Caki2 (cell line): Measurements from ENCODE around the gene RAB3IP. TPM values are rescaled to one million over a fixed set of nuclear protein-coding genes. Genes with fewer than 3 reads are reported as not detected.
"Not testable (repeated sequence)": the region's sequence is repeated elsewhere in the genome, so short reads cannot be mapped to it uniquely, and the experiment has no call there.

Source experiments
- DNase-seq: peaks from one replicate; pipeline ENCODE4 v3.0.0-alpha.2; 2015; ENCODE audit warnings: low read depth
- in situ Hi-C: cut with HindIII; loops from 2 replicates; pipeline ENCODE4 v1.10.0; 2016; ENCODE audit warnings: low sequenced_read_pairs, low pct_unique_long_range_greater_than_20kb, mixed read lengths
- total RNA-seq: library from RNA; depleted of rRNA; stranded (reverse); fragments of >200 nt; shearing (Covaris generic); gene quantifications from 2 replicates; pipeline ENCODE4 v1.2.3, GENCODE V29; 2014; ENCODE audit warnings: low replicate concordance

The RAB3IP gene
- total RNA-seq, 1 experiment from 2014 or later: 49.4 TPM

GRCh38 chr12:69822201-69822860 is 83.7 kb downstream of the RAB3IP start:
- DNase-seq: no peak
- in situ Hi-C loops: no loop called here

GRCh38 chr12:69824028-69824427 is 85.4 kb downstream of the RAB3IP start:
- in situ Hi-C loops: no loop called here
- no peak for DNase-seq

- DNase-seq: no peak
- in situ Hi-C loops: no loop called here
Observed at GRCh38 chr12:69824966-69825560, 86.4 kb downstream of the RAB3IP start, which contains the start of gene MYRFL. Gene MYRFL, plus strand, starts transcription at chr12:69825227. Its CDS starts 291 bp downstream, at chr12:69825518.

GRCh38 chr12:69828897-69829296 is 90.2 kb downstream of the RAB3IP start:
- in situ Hi-C loops: no loop called here
- no peak for DNase-seq

GRCh38 chr12:69833696-69834095 is 95.0 kb downstream of the RAB3IP start:
- in situ Hi-C loops: no loop called here
- DNase-seq: no peak

- no peak for DNase-seq
Observed at GRCh38 chr12:69834147-69834546, 95.5 kb downstream of the RAB3IP start.

GRCh38 chr12:69834576-69834975 is 95.9 kb downstream of the RAB3IP start:
- no peak for DNase-seq
- in situ Hi-C loops: no loop called here

More at GRCh38 chr12:69834147-69834546, 95.5 kb downstream of the RAB3IP start:
- in situ Hi-C loops: no loop called here

GRCh38 chr12:69835081-69835480 is 96.4 kb downstream of the RAB3IP start:
- no peak for DNase-seq
- in situ Hi-C loops: no loop called here

- in situ Hi-C loops: no loop called here
Observed at GRCh38 chr12:69836015-69836414, 97.4 kb downstream of the RAB3IP start.

GRCh38 chr12:69837191-69837590 is 98.5 kb downstream of the RAB3IP start:
- DNase-seq: no peak
- in situ Hi-C loops: no loop called here

More at GRCh38 chr12:69836015-69836414, 97.4 kb downstream of the RAB3IP start:
- DNase-seq: no peak

GRCh38 chr12:69837657-69838415 is 99.2 kb downstream of the RAB3IP start:
- in situ Hi-C loops: no loop called here
- no peak for DNase-seq

GRCh38 chr12:69840727-69841126 is 102.1 kb downstream of the RAB3IP start:
- in situ Hi-C loops: no loop called here
- DNase-seq: no peak

GRCh38 chr12:69843608-69844007 is 104.9 kb downstream of the RAB3IP start:
- DNase-seq: no peak
- in situ Hi-C loops: no loop called here

GRCh38 chr12:69844416-69844815 is 105.8 kb downstream of the RAB3IP start:
- no peak for DNase-seq
- in situ Hi-C loops: no loop called here

GRCh38 chr12:69844836-69845235 is 106.2 kb downstream of the RAB3IP start:
- in situ Hi-C loops: no loop called here

GRCh38 chr12:69846976-69847375 is 108.3 kb downstream of the RAB3IP start:
- DNase-seq: no peak
- in situ Hi-C loops: no loop called here

More at GRCh38 chr12:69844836-69845235, 106.2 kb downstream of the RAB3IP start:
- DNase-seq: no peak

- DNase-seq: no peak
- in situ Hi-C loops: no loop called here
Observed at GRCh38 chr12:69851976-69852375, 113.3 kb downstream of the RAB3IP start.

- in situ Hi-C loops, DNase-seq: not testable (repeated sequence)
Observed at GRCh38 chr12:69853176-69853961, 114.7 kb downstream of the RAB3IP start.
